AG04450 (cell line): ENCODE results near the gene TBKBP1. TPM values are rescaled to one million over a fixed set of nuclear protein-coding genes. Genes with fewer than 3 reads are reported as not detected.

ENCODE experiments used
- CTCF ChIA-PET: fragments of 300-600, 350-600 bp; formaldehyde crosslinking; extraction: SDS; loops from one replicate; lab custom pipeline; 2022; ENCODE audit warnings: antibody characterized with exemption, inconsistent platforms; lab: Charles Lee
- POLR2A ChIA-PET: fragments of 350-600 bp; formaldehyde crosslinking; extraction: SDS; loops from one replicate; lab custom pipeline; 2021; ENCODE audit warnings: antibody characterized with exemption, inconsistent platforms; lab: Yijun Ruan, JAX
- DNase-seq: peaks from one replicate; pipeline ENCODE4 v3.0.0-alpha.2; 2011; ENCODE audit warnings: low read depth, low spot score
- H3K27ac ChIP-seq: one replicate; pipeline ENCODE4 v1.5.1; 2012; ENCODE audit warnings: low read depth, low read length, control low read depth
- H3K27me3 ChIP-seq: one replicate; pipeline ENCODE4 v1.6.0; 2012; ENCODE audit warnings: low read length; ENCODE audit not compliant: control insufficient read depth, insufficient read depth
- H3K4me3 ChIP-seq: 2 replicates; pipeline ENCODE4 v1.5.1; 2011; ENCODE audit warnings: mild to moderate bottlenecking, low read depth, low read length, control low read depth
- H3K9me3 ChIP-seq: 2 replicates; pipeline ENCODE4 v1.5.1; 2012; ENCODE audit warnings: low read length; ENCODE audit not compliant: control insufficient read depth, insufficient read depth
- CTCF ChIP-seq: IDR thresholded peaks from 2 replicates; pipeline ENCODE4 v1.5.1; 2011; ENCODE audit warnings: low read depth, low read length, control low read depth, inconsistent platforms
- polyA plus RNA-seq: library from polyadenylated mRNA; depleted of rRNA; stranded (reverse); fragments of >200 nt; gene quantifications from 2 replicates; pipeline ENCODE4 v1.2.3, GENCODE V29; 2011

Gene TBKBP1
- polyA plus RNA-seq, 1 experiment, result 4.8 TPM

GRCh38 chr17:47687328-47687690 lies 6.7 kb upstream of the TBKBP1 start:
- Histone ChIP-seq H3K4me3 (no peak overlapping the region), H3K9me3 (no peaks in the 10 kb centered on the region), H3K27ac (no peak overlapping the region), H3K27me3 (no peaks in the 10 kb centered on the region)
- TF ChIP-seq CTCF, result no peak
- DNase-seq, result no peak
- POLR2A ChIA-PET, result no interaction called here
- CTCF ChIA-PET, result interaction anchor here (1.4 kb wide), 1 partner anchor 11 kb away, joined by 3 read pairs; no protein-coding TSS in a partner anchor

GRCh38 chr17:47687748-47688147 lies 6.2 kb upstream of the TBKBP1 start:
- DNase-seq, result no peak
- no peak overlapping the region for H3K4me3 ChIP-seq
- H3K27me3 ChIP-seq, result no peaks in the 10 kb centered on the region
- CTCF ChIA-PET, result interaction anchor here (0.8 to 1.4 kb wide), 2 partner anchors 10 to 12 kb away, joined by 3 read pairs; no protein-coding TSS in a partner anchor
- H3K9me3 ChIP-seq, result no peaks in the 10 kb centered on the region
- TF ChIP-seq CTCF, result no peak
- H3K27ac ChIP-seq, result peak overlapping the region; percentile 42
- POLR2A ChIA-PET, result interaction anchor here (0.7 kb wide), 1 partner anchor 10 kb away, joined by 3 read pairs; no protein-coding TSS in a partner anchor

- Histone ChIP-seq H3K27me3 (no peaks in the 10 kb centered on the region), H3K9me3 (no peaks in the 10 kb centered on the region), H3K4me3 (no peak overlapping the region), H3K27ac (no peak overlapping the region)
- DNase-seq, result no peak
- ChIA-PET POLR2A (no interaction called here), CTCF (no interaction called here)
- TF ChIP-seq CTCF, result no peak
Measured at GRCh38 chr17:47690121-47690520, 3.8 kb upstream of the TBKBP1 start.

- no peak overlapping the region for H3K4me3 ChIP-seq
- TF ChIP-seq CTCF, result no peak
- H3K9me3 ChIP-seq, result no peaks in the 10 kb centered on the region
- no peaks in the 10 kb centered on the region for H3K27me3 ChIP-seq
- ChIA-PET POLR2A (interaction anchor here (0.6 kb wide), 1 partner anchor 58 kb away, joined by 4 read pairs; no protein-coding TSS in a partner anchor), CTCF (no interaction called here)
- no peak for DNase-seq
- no peak overlapping the region for H3K27ac ChIP-seq
Measured at GRCh38 chr17:47692137-47692894, 1.6 kb upstream of the TBKBP1 start.
